Measurements from ENCODE around the gene THEM4.

- TF ChIP-seq CTCF (IDR thresholded peaks at IDR 0.05) = no peak
- no peak for TF ChIP-seq POLR2A (IDR thresholded peaks at IDR 0.05; ENCODE audit: low read depth)
Measured at GRCh38 chr1:151840421-151840820, 68.9 kb downstream of the THEM4 start.
